Thoracic aorta (tissue), 2 donors: ENCODE measurements around the gene PIGU. TPM values are rescaled to one million over a fixed set of nuclear protein-coding genes. Genes with fewer than 3 reads are reported as not detected.
A peak's percentile ranks its signal among the peaks of the same experiment; 100 is the strongest.
"Not testable (repeated sequence)": the region's sequence is repeated elsewhere in the genome, so short reads cannot be mapped to it uniquely, and the experiment has no call there.

Experiments used
- ATAC-seq: fragments of 150-250 bp; one replicate; pipeline ENCODE4 v1.8.0; 2017; ENCODE audit warnings: low read depth; ENCODE audit not compliant: insufficient number of reproducible peaks, low FRiP score
- DNase-seq: peaks from one replicate; pipeline ENCODE4 v3.0.0-alpha.2; 2020; ENCODE audit warnings: low spot score
- H3K27ac ChIP-seq, 2 donors: fragments of 200-600 bp; sonication (generic); 1 replicate in 1 of 2; 2 replicates in 1 of 2; pipeline ENCODE4 v1.5.1; 2016; ENCODE audit warnings: mild to moderate bottlenecking in 2 of 2, moderate library complexity in 2 of 2
- H3K27me3 ChIP-seq: fragments of 200-600 bp; sonication (generic); replicated peaks from 2 replicates; pipeline ENCODE4 v1.6.0; 2016; ENCODE audit warnings: mild to moderate bottlenecking; ENCODE audit not compliant: insufficient read depth
- H3K36me3 ChIP-seq: fragments of 200-600 bp; sonication (generic); one replicate; pipeline ENCODE4 v1.5.1; 2016
- H3K4me1 ChIP-seq, 2 donors: fragments of 200-600 bp; sonication (generic); 1 replicate in 1 of 2; 2 replicates in 1 of 2; pipeline versions ENCODE4 v1.5.1 to v1.6.0; 2016; ENCODE audit warnings: low read depth in 2 of 2, mild to moderate bottlenecking in 1 of 2; ENCODE audit not compliant: control insufficient read depth in 1 of 2
- H3K4me3 ChIP-seq: fragments of 200-600 bp; sonication (generic); 2 replicates; pipeline ENCODE4 v1.5.1; 2016; ENCODE audit warnings: mild to moderate bottlenecking
- H3K9me3 ChIP-seq: fragments of 200-600 bp; sonication (generic); 2 replicates; pipeline ENCODE4 v1.5.1; 2016
- CTCF ChIP-seq: fragments of 200-600 bp; sonication (generic); IDR thresholded peaks from one replicate; pipeline ENCODE4 v1.5.1; 2019; ENCODE audit warnings: antibody characterized with exemption
- total RNA-seq, 2 donors: library from RNA; depleted of rRNA; stranded (reverse); fragments of >200 nt; gene quantifications; one replicate each; pipeline versions ENCODE4 v1.1.0 to v1.2.3, GENCODE V29; 2016

Gene PIGU
- total RNA-seq, 2 donors from 2014 or later, result 10.2 to 10.4 TPM

GRCh38 chr20:34515484-34516246 is 161.2 kb downstream of the PIGU start:
- TF ChIP-seq CTCF, result no peak
- Histone ChIP-seq H3K9me3 (no peaks in the 10 kb centered on the region), H3K36me3 (no peaks in the 10 kb centered on the region), H3K27me3 (no peaks in the 10 kb centered on the region), H3K4me3 (peak overlapping the region; percentile 79), H3K27ac (peak overlapping the region; percentile 86 to 96), H3K4me1 (peaks cover 7 to 37% of the 10 kb centered on the region in 2 donors)
- peak; percentile 55 for ATAC-seq
- DNase-seq, result no peak

- no peaks in the 10 kb centered on the region for H3K9me3 ChIP-seq
- DNase-seq (no peak), ATAC-seq (no peak)
- H3K27me3 ChIP-seq, result no peaks in the 10 kb centered on the region
- peaks cover 3 to 31% of the 10 kb centered on the region in 2 donors for H3K4me1 ChIP-seq
- H3K36me3 ChIP-seq, result no peaks in the 10 kb centered on the region
- H3K27ac ChIP-seq, result peak overlapping the region; percentile 86 to 96
- H3K4me3 ChIP-seq, result peak overlapping the region; percentile 79
- TF ChIP-seq CTCF, result no peak
Observed at GRCh38 chr20:34514897-34515483, 161.9 kb downstream of the PIGU start.

DNA sequence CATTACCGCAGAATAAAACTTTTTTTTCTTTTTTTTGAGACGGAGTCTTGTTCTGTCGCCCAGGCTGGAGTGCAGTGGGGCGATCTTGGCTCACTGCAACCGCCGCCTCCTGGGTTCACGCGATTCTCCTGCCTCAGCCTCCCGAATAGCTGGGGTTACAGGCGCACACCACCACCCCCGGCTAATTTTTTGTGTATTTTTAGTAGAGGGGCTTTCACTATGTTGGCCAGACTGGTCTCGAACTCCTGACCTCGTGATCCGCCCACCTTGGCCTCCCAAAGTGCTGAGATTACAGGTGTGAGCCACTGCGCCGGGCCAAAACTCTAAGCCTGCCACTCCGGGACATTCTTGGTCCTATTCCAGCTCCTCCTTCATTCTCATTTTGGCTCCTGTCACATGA is 162.9 kb downstream of the PIGU start:
- not testable (repeated sequence) for H3K36me3 ChIP-seq, H3K4me3 ChIP-seq, H3K27ac ChIP-seq, DNase-seq, H3K27me3 ChIP-seq, ATAC-seq, H3K9me3 ChIP-seq
- peaks cover 3 to 31% of the 10 kb centered on the region in 2 donors for H3K4me1 ChIP-seq

DNA sequence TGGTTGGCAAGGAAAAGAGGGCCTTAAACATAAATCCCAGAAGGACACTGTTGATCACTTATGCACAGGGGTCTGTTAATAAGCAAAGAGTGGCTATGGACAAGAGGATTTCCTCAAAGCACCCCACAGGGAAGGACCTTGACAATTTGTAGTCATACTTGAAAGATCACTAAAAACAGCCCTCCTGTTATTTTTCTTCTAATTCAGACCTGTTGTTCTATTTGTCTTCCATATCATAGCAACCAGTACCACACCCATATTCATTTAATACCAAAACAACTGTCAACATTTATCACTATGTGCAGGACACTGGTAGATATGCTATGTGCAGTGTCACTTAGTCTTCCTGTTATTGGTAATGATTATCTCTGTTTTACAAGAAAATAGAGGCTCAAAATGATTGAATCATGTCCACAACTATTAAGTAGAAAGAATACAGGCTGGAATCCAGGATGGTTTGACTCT is 163.9 kb downstream of the PIGU start:
- Histone ChIP-seq H3K9me3 (no peaks in the 10 kb centered on the region), H3K27me3 (no peaks in the 10 kb centered on the region), H3K27ac (no peak overlapping the region), H3K36me3 (peaks cover 2% of the 10 kb centered on the region), H3K4me3 (no peak overlapping the region), H3K4me1 (peaks cover 3 to 20% of the 10 kb centered on the region in 2 donors)
- no peak for DNase-seq
- no peak for ATAC-seq
- TF ChIP-seq CTCF, result no peak

- H3K36me3 ChIP-seq, result peaks cover 5% of the 10 kb centered on the region
- H3K27me3 ChIP-seq, result no peaks in the 10 kb centered on the region
- DNase-seq, result no peak
- H3K27ac ChIP-seq, result no peak overlapping the region
- peaks cover 3 to 14% of the 10 kb centered on the region in 2 donors for H3K4me1 ChIP-seq
- ATAC-seq, result no peak
- TF ChIP-seq CTCF, result no peak
- no peaks in the 10 kb centered on the region for H3K9me3 ChIP-seq
- no peak overlapping the region for H3K4me3 ChIP-seq
Observed at GRCh38 chr20:34512266-34512954, 164.5 kb downstream of the PIGU start.
